Naive B cell (primary cell): Measurements from ENCODE around the gene ATP4A. TPM values are rescaled to one million over a fixed set of nuclear protein-coding genes. Genes with fewer than 3 reads are reported as not detected.
A peak's percentile ranks its signal among the peaks of the same experiment; 100 is the strongest.

Experiments used
- ATAC-seq, 2 donors: fragments of 150-1000 bp; cut with Tn5 transposase; 2 replicates each; pipeline ENCODE4 v1.10.0; 2021; ENCODE audit warnings: low read depth in 2 of 2, mild to moderate bottlenecking in 2 of 2, moderate library complexity in 2 of 2
- DNase-seq: peaks from one replicate; pipeline ENCODE4 v3.0.0; 2022
- H3K27ac Mint-ChIP-seq, 6 donors: one replicate each; pipeline ENCODE4 v1.8.0; 2020 to 2022; ENCODE audit warnings: mild to moderate bottlenecking in 6 of 6, mixed read lengths in 6 of 6, moderate library complexity in 5 of 6, inconsistent platforms in 2 of 6
- H3K27me3 Mint-ChIP-seq, 3 donors: one replicate each; pipeline ENCODE4 v1.8.0; 2021 to 2022; ENCODE audit warnings: mixed read lengths in 3 of 3, mild to moderate bottlenecking in 1 of 3
- H3K36me3 Mint-ChIP-seq, 2 donors: one replicate each; pipeline ENCODE4 v1.8.0; 2020 to 2022; ENCODE audit warnings: mixed read lengths in 2 of 2, inconsistent platforms in 1 of 2, mild to moderate bottlenecking in 1 of 2
- H3K4me1 Mint-ChIP-seq, 3 donors: one replicate each; pipeline ENCODE4 v1.8.0; 2020 to 2022; ENCODE audit warnings: mixed read lengths in 3 of 3, inconsistent platforms in 1 of 3, mild to moderate bottlenecking in 1 of 3, moderate library complexity in 1 of 3
- H3K4me3 Mint-ChIP-seq, 8 donors: one replicate each; pipeline ENCODE4 v1.8.0; 2020 to 2022; ENCODE audit warnings: mild to moderate bottlenecking in 8 of 8, mixed read lengths in 8 of 8, moderate library complexity in 8 of 8, inconsistent platforms in 2 of 8
- H3K9me3 Mint-ChIP-seq, 7 donors: one replicate each; pipeline ENCODE4 v1.8.0; 2020 to 2022; ENCODE audit warnings: mixed read lengths in 7 of 7, mild to moderate bottlenecking in 5 of 7, inconsistent platforms in 2 of 7, moderate library complexity in 1 of 7
- polyA plus RNA-seq, 6 donors: library from polyadenylated mRNA; unstranded; fragments of 300-500 nt; fragmentation: Illumina TruSeq; gene quantifications; one replicate each; pipeline ENCODE4 v1.2.3, GENCODE V29; 2021; ENCODE audit warnings: low read depth in 6 of 6

ATP4A gene
- polyA plus RNA-seq, 6 donors from 2014 or later: not detected

GRCh38 chr19:35542209-35542608, 21.2 kb downstream of the ATP4A start:
- H3K4me3 Mint-ChIP-seq: peak overlapping the region in 2 of 8 donors; percentile 42 to 68
- H3K27ac Mint-ChIP-seq: peak overlapping the region in 1 of 6 donors; percentile 37
- no peaks in the 10 kb centered on the region for H3K27me3 Mint-ChIP-seq
- H3K4me1 Mint-ChIP-seq: peaks cover 25 to 41% (median 41%) of the 10 kb centered on the region in 3 donors
- H3K9me3 Mint-ChIP-seq: no peaks in the 10 kb centered on the region
- ATAC-seq (no peak), DNase-seq (no peak)
- no peaks in the 10 kb centered on the region for H3K36me3 Mint-ChIP-seq

DNA sequence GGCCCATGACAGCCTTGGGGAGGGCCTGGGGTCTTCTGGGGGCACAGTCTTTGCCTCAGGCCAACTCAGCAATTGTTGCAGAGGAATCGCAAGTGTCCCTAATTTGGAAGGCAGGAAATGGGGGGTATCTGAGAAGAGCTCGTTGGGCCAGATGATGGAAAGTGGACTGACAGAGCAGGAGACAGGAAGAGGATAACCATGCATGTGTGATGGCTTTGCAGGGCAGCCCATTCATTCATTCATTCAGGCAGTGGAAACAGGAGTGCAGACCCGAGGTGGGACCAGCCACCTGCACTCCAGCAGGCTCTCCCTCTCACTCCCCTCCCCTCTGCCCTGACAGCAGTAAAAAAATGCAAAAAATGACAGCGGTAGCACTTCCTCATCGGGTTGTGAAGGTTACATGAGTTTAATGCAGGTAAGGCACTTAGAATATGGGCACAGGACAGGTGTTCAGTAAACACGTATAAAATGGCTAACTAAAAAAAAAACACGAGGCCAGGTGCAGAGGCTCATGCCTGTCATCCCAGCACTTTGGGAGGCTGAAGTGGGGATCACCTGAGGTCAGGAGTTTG, 23.0 kb downstream of the ATP4A start:
- Mint-ChIP-seq H3K27ac (peak overlapping the region in 3 of 6 donors; percentile 4 to 69 (median 63)), H3K9me3 (no peaks in the 10 kb centered on the region), H3K4me3 (peak overlapping the region in 1 of 8 donors; percentile 29), H3K27me3 (no peaks in the 10 kb centered on the region), H3K4me1 (peaks cover 15 to 29% (median 26%) of the 10 kb centered on the region in 3 donors), H3K36me3 (no peaks in the 10 kb centered on the region)
- ATAC-seq (no peak), DNase-seq (no peak)

DNA sequence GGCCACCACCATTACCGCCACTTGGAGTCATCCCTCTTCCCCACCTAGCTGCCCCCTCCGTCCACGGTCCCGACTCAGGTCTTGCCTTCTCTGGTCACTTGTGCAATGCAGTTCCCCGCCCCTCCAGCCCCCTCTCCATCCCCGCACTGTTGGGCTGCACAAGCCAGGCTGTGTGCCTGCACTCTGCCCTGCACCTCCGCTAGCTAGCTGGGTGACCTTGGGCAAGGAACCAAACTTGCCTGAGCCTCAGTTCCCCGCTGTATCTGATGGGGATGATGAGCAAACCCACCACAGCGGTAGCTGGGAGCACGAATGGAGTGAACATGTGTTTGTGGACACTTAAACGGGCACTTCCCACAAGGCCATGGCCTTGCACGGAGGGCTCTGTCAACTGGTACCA, 23.6 kb downstream of the ATP4A start:
- Mint-ChIP-seq H3K36me3 (no peaks in the 10 kb centered on the region), H3K4me3 (no peak overlapping the region), H3K27ac (peak overlapping the region in 1 of 6 donors; percentile 4), H3K9me3 (no peaks in the 10 kb centered on the region), H3K27me3 (peaks cover 0 to 3% (median 0%) of the 10 kb centered on the region in 3 donors), H3K4me1 (peaks cover 16 to 29% (median 23%) of the 10 kb centered on the region in 3 donors)
- ATAC-seq (no peak), DNase-seq (no peak)

DNA sequence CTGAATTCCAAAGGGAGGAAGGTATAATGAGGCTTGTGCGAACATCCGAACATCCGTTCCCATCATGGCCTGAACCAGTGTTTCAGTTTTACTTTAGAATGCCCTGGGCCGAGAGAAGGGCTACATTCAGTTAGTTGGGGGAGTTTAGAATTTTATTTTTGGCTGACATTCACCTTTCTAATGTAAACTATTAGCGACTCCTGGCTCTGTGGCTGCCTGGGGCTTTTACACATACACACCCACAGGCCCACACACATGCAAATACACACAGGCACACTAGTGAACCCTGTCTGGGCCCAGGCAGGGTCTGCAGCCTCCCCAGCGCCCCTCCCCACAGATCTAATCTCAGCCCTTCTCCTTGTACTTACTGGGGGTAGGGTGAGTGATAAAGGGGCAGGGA, 24.1 kb downstream of the ATP4A start:
- Mint-ChIP-seq H3K36me3 (no peaks in the 10 kb centered on the region), H3K4me3 (no peak overlapping the region), H3K9me3 (no peaks in the 10 kb centered on the region), H3K27ac (peak overlapping the region in 1 of 6 donors; percentile 66), H3K4me1 (peaks cover 12 to 28% (median 20%) of the 10 kb centered on the region in 3 donors), H3K27me3 (peaks cover 0 to 8% (median 0%) of the 10 kb centered on the region in 3 donors)
- DNase-seq (no peak), ATAC-seq (no peak)

GRCh38 chr19:35534803-35535480, 28.5 kb downstream of the ATP4A start:
- no peaks in the 10 kb centered on the region for H3K9me3 Mint-ChIP-seq
- H3K27me3 Mint-ChIP-seq: peaks cover 12 to 34% (median 29%) of the 10 kb centered on the region in 3 donors
- DNase-seq (no peak), ATAC-seq (no peak)
- H3K4me3 Mint-ChIP-seq: peak overlapping the region in 2 of 8 donors; percentile 47 to 69
- H3K4me1 Mint-ChIP-seq: peaks cover 16 to 20% (median 16%) of the 10 kb centered on the region in 3 donors
- H3K27ac Mint-ChIP-seq: peak overlapping the region in 1 of 6 donors; percentile 56
- H3K36me3 Mint-ChIP-seq: no peaks in the 10 kb centered on the region

GRCh38 chr19:35533822-35534392, 29.6 kb downstream of the ATP4A start:
- Mint-ChIP-seq H3K4me3 (peak overlapping the region; percentile 38 to 88 (median 76)), H3K4me1 (peaks cover 15 to 20% (median 16%) of the 10 kb centered on the region in 3 donors), H3K36me3 (peaks cover 0 to 2% of the 10 kb centered on the region in 2 donors), H3K27me3 (peaks cover 14 to 44% (median 38%) of the 10 kb centered on the region in 3 donors), H3K9me3 (no peaks in the 10 kb centered on the region), H3K27ac (peak overlapping the region in 3 of 6 donors; percentile 30 to 94 (median 56))
- ATAC-seq (peak; percentile 92 to 96), DNase-seq (peak; percentile 38)

DNA sequence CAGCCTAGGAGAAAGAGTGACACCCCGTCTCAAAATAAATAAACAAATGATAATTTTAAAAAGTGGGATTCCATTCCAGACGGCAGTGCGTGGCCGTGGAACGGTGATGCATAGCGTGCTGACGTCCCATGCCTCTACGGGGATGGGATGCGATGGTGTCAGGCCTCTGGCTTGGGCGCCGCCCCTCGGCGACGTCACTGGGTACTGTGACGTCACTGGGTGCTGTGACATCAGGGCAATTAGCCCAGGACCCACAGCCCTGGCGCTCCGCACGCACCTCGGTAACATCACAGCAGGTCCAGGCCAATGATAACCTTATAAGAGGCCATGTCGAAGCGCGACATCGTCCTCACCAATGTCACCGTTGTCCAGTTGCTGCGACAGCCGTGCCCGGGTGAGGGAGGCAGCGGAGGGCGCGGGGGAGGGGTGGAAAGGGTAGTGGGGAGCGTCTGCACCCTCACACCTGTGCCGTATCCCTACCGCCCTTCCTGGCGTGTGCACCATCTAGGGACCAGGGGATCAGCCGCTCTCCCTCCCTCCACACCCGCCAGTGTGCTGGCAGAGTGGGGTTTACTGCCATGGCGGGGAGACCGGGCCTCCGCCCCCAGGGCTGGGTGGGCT, 30.1 kb downstream of the ATP4A start, which contains the start of gene GAPDHS:
TSS of gene GAPDHS (plus strand) at position 256 of the 621 bp plus-strand sequence. CDS start at position 328, 72 bp downstream.
- DNase-seq (no peak), ATAC-seq (no peak)
- peaks cover 0 to 8% of the 10 kb centered on the region in 2 donors for H3K36me3 Mint-ChIP-seq
- H3K4me3 Mint-ChIP-seq: peak within 1 kb of the TSS; percentile 38 to 88 (median 76)
- H3K9me3 Mint-ChIP-seq: no peaks in the 10 kb centered on the region
- peaks cover 20 to 50% (median 44%) of the 10 kb centered on the region in 3 donors for H3K27me3 Mint-ChIP-seq
- H3K27ac Mint-ChIP-seq: peak within 1 kb of the TSS in 4 of 6 donors; percentile 30 to 94 (median 48)
- H3K4me1 Mint-ChIP-seq: peaks cover 15 to 20% (median 16%) of the 10 kb centered on the region in 3 donors

GRCh38 chr19:35531291-35531690, 32.2 kb downstream of the ATP4A start:
- Mint-ChIP-seq H3K27ac (peak overlapping the region in 1 of 6 donors; percentile 83), H3K9me3 (no peaks in the 10 kb centered on the region), H3K36me3 (peaks cover 0 to 21% of the 10 kb centered on the region in 2 donors), H3K4me1 (peaks cover 15 to 20% (median 16%) of the 10 kb centered on the region in 3 donors), H3K27me3 (peaks cover 27 to 70% (median 64%) of the 10 kb centered on the region in 3 donors), H3K4me3 (peak overlapping the region in 2 of 8 donors; percentile 18 to 62)
- ATAC-seq: no peak
- DNase-seq: no peak

DNA sequence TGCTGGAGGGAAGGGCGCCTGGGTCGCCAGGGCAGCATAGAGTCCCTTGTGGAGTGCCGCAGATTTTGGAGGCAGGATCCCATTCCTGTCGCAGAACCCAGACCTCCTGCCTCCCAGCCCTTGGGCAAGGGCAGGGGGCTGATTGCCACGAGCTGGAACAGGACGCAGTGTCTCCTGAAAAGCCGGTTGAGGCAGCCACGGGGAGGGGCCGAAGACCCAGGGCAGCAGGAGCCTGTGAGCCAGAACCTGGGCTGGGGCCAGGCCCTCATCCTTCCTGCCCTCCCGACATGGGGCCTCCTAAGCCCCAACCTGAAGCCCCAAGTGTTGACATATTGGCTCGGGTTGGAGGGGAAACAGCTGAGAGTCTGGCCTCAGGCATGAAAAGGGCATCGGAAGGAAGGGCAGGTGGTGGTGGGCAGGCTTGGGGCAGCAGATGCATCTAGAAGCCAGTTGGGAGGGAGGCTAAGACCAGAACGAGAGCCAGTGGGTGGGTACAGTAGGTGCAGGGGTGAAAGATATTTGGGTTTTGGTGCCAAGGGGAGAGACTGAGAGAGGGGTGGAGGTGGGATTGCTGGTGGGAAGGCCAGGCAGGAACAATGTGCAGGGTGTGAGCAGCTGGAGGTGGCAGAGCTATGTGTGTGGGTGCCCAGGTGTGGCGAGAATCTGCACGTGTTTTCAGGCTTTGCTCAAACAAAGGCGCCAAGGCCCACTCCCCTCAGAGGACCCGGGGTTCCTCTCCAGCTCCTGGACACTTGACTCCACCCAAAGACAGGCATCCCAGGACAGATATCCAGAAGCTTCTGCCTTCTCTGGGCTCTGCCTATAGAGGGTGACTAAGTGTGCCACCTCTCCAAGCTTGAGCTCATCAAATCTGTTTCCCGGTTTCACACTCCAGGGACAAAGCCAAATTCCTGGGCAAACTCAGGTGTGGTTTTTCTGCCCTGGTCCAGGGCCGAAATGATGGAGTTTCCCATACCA, 33.9 kb downstream of the ATP4A start:
- H3K27me3 Mint-ChIP-seq: peaks cover 27 to 70% (median 69%) of the 10 kb centered on the region in 3 donors
- ATAC-seq: no peak
- no peak overlapping the region for H3K4me3 Mint-ChIP-seq
- H3K9me3 Mint-ChIP-seq: no peaks in the 10 kb centered on the region
- no peak for DNase-seq
- peaks cover 0 to 21% of the 10 kb centered on the region in 2 donors for H3K36me3 Mint-ChIP-seq
- H3K27ac Mint-ChIP-seq: peak overlapping the region in 1 of 6 donors; percentile 95
- peaks cover 13 to 17% (median 15%) of the 10 kb centered on the region in 3 donors for H3K4me1 Mint-ChIP-seq

- ATAC-seq (no peak), DNase-seq (no peak)
- Mint-ChIP-seq H3K27me3 (peaks cover 27 to 77% (median 69%) of the 10 kb centered on the region in 3 donors), H3K36me3 (peaks cover 0 to 21% of the 10 kb centered on the region in 2 donors), H3K9me3 (no peaks in the 10 kb centered on the region), H3K4me3 (peak within 1 kb of the TSS in 1 of 8 donors; percentile 47), H3K27ac (peak within 1 kb of the TSS in 1 of 6 donors; percentile 87), H3K4me1 (peaks cover 6 to 8% (median 8%) of the 10 kb centered on the region in 3 donors)
These were observed 35.0 kb downstream of the ATP4A start, which contains the start of gene SBSN for GRCh38 chr19:35528218-35529038. Gene SBSN, minus strand, starts transcription at chr19:35528311. Its CDS starts 30 bp downstream, at chr19:35528281.

- ATAC-seq: no peak
- no peak overlapping the region for H3K27ac Mint-ChIP-seq
- no peaks in the 10 kb centered on the region for H3K9me3 Mint-ChIP-seq
- H3K27me3 Mint-ChIP-seq: peaks cover 19 to 66% (median 53%) of the 10 kb centered on the region in 3 donors
- H3K36me3 Mint-ChIP-seq: peaks cover 0 to 21% of the 10 kb centered on the region in 2 donors
- peaks cover 0 to 4% (median 0%) of the 10 kb centered on the region in 3 donors for H3K4me1 Mint-ChIP-seq
- DNase-seq: no peak
- H3K4me3 Mint-ChIP-seq: peak overlapping the region in 1 of 8 donors; percentile 63
These were observed 37.6 kb downstream of the ATP4A start for GRCh38 chr19:35525873-35526272.
